Raji (cell line): Measurements from ENCODE around the gene COG1.
A peak's percentile ranks its signal among the peaks of the same experiment; 100 is the strongest.

ENCODE experiments used
- POLR2A ChIP-seq: IDR thresholded peaks from 2 replicates; pipeline ENCODE4 v1.6.1; 2011; ENCODE audit warnings: low read depth, low read length, control low read depth; ENCODE audit not compliant: insufficient read depth

The COG1 gene

GRCh38 chr17:73231395-73231794 lies 38.5 kb downstream of the COG1 start:
- TF ChIP-seq POLR2A: no peak

GRCh38 chr17:73231841-73232586 lies 39.2 kb downstream of the COG1 start:
- TF ChIP-seq POLR2A: peak; percentile 87

GRCh38 chr17:73232587-73233373 lies 39.9 kb downstream of the COG1 start:
- no peak for TF ChIP-seq POLR2A

GRCh38 chr17:73234736-73235135 lies 41.9 kb downstream of the COG1 start:
- no peak for TF ChIP-seq POLR2A

- no peak for TF ChIP-seq POLR2A
Measured at GRCh38 chr17:73237714-73238113, 44.9 kb downstream of the COG1 start.

- no peak for TF ChIP-seq POLR2A
Measured at GRCh38 chr17:73240561-73240960, 47.7 kb downstream of the COG1 start.

- TF ChIP-seq POLR2A: no peak
Measured at GRCh38 chr17:73247726-73248125, 54.9 kb downstream of the COG1 start.

GRCh38 chr17:73248532-73248931 lies 55.7 kb downstream of the COG1 start:
- no peak for TF ChIP-seq POLR2A

GRCh38 chr17:73249700-73250099 lies 56.8 kb downstream of the COG1 start:
- TF ChIP-seq POLR2A: no peak

- TF ChIP-seq POLR2A: no peak
Measured at GRCh38 chr17:73250851-73251640, 58.2 kb downstream of the COG1 start.

- no peak for TF ChIP-seq POLR2A
Measured at GRCh38 chr17:73251871-73252270, 59.0 kb downstream of the COG1 start.

GRCh38 chr17:73255671-73256181 lies 62.9 kb downstream of the COG1 start:
- no peak for TF ChIP-seq POLR2A

GRCh38 chr17:73256220-73256619 lies 63.4 kb downstream of the COG1 start:
- no peak for TF ChIP-seq POLR2A

GRCh38 chr17:73257516-73257915 lies 64.7 kb downstream of the COG1 start:
- TF ChIP-seq POLR2A: no peak
